ENCODE data around the gene GABRE. TPM values are rescaled to one million over a fixed set of nuclear protein-coding genes. Genes with fewer than 3 reads are reported as not detected.

The GABRE gene
- total RNA-seq, 4 donors from 2014 or later: 2.6 to 21.2 (median 7.1) TPM

- ATAC-seq: no peak
- 71% methylated on average over 1 of the region's 4 CpGs; no CpG with 5 or more reads in 1 of the 2 donors for WGBS, 2 donors (ENCODE audit: low coverage in 1 of 2)
- H3K9me3 ChIP-seq: no peaks in the 10 kb centered on the region
- H3K4me1 ChIP-seq: no peaks in the 10 kb centered on the region
- no peak overlapping the region for H3K27ac ChIP-seq
- no peaks in the 10 kb centered on the region for H3K36me3 ChIP-seq
- no peaks in the 10 kb centered on the region for H3K27me3 ChIP-seq
- no peak overlapping the region for H3K4me3 ChIP-seq
- no peak for TF ChIP-seq EP300 (IDR thresholded peaks at IDR 0.05)
- no peak for TF ChIP-seq CTCF (IDR thresholded peaks at IDR 0.05)
- TF ChIP-seq POLR2A (IDR thresholded peaks at IDR 0.05): no peak
- no peak for TF ChIP-seq POLR2AphosphoS5 (IDR thresholded peaks at IDR 0.05)
These were observed 45.4 kb downstream of the GABRE start for GRCh38 chrX:151929126-151929525.

GRCh38 chrX:151923648-151924047 is 50.8 kb downstream of the GABRE start:
- TF ChIP-seq CTCF (IDR thresholded peaks at IDR 0.05) (no peak), POLR2A (IDR thresholded peaks at IDR 0.05) (no peak), POLR2AphosphoS5 (IDR thresholded peaks at IDR 0.05) (no peak), EP300 (IDR thresholded peaks at IDR 0.05) (no peak)
- Histone ChIP-seq H3K27ac (no peak overlapping the region), H3K27me3 (no peaks in the 10 kb centered on the region), H3K4me1 (no peaks in the 10 kb centered on the region), H3K4me3 (no peak overlapping the region), H3K36me3 (no peaks in the 10 kb centered on the region), H3K9me3 (no peaks in the 10 kb centered on the region)
- 96 to 100% methylated on average over 1 to 5 of the region's 6 CpGs for WGBS, 2 donors (ENCODE audit: low coverage in 1 of 2)
- ATAC-seq: no peak

- H3K4me3 ChIP-seq: no peak overlapping the region
- 100% methylated on average over 2 of the region's 5 CpGs; no CpG with 5 or more reads in 1 of the 2 donors for WGBS, 2 donors (ENCODE audit: low coverage in 1 of 2)
- TF ChIP-seq POLR2AphosphoS5 (IDR thresholded peaks at IDR 0.05) (no peak), CTCF (IDR thresholded peaks at IDR 0.05) (no peak), POLR2A (IDR thresholded peaks at IDR 0.05) (no peak), EP300 (IDR thresholded peaks at IDR 0.05) (no peak)
- no peaks in the 10 kb centered on the region for H3K27me3 ChIP-seq
- H3K36me3 ChIP-seq: no peaks in the 10 kb centered on the region
- H3K27ac ChIP-seq: no peak overlapping the region
- no peaks in the 10 kb centered on the region for H3K4me1 ChIP-seq
- ATAC-seq: no peak
- no peaks in the 10 kb centered on the region for H3K9me3 ChIP-seq
These were observed 51.8 kb downstream of the GABRE start for GRCh38 chrX:151922692-151923091.

GRCh38 chrX:151921866-151922265 is 52.6 kb downstream of the GABRE start:
- Histone ChIP-seq H3K36me3 (no peaks in the 10 kb centered on the region), H3K9me3 (no peaks in the 10 kb centered on the region), H3K27ac (no peak overlapping the region), H3K27me3 (no peaks in the 10 kb centered on the region), H3K4me1 (no peaks in the 10 kb centered on the region), H3K4me3 (no peak overlapping the region)
- TF ChIP-seq EP300 (IDR thresholded peaks at IDR 0.05) (no peak), POLR2AphosphoS5 (IDR thresholded peaks at IDR 0.05) (no peak), CTCF (IDR thresholded peaks at IDR 0.05) (no peak), POLR2A (IDR thresholded peaks at IDR 0.05) (no peak)
- ATAC-seq: no peak
- 80% methylated on average over 1 of the region's 5 CpGs; no CpG with 5 or more reads in 1 of the 2 donors for WGBS, 2 donors (ENCODE audit: low coverage in 1 of 2)

GRCh38 chrX:151921292-151921691 is 53.2 kb downstream of the GABRE start:
- Histone ChIP-seq H3K36me3 (no peaks in the 10 kb centered on the region), H3K9me3 (no peaks in the 10 kb centered on the region), H3K27ac (no peak overlapping the region), H3K4me3 (no peak overlapping the region), H3K4me1 (no peaks in the 10 kb centered on the region), H3K27me3 (no peaks in the 10 kb centered on the region)
- no CpG with 5 or more reads among the region's 10 CpGs for WGBS, 2 donors (ENCODE audit: low coverage in 1 of 2)
- no peak for ATAC-seq
- TF ChIP-seq POLR2A (IDR thresholded peaks at IDR 0.05) (no peak), CTCF (IDR thresholded peaks at IDR 0.05) (no peak), EP300 (IDR thresholded peaks at IDR 0.05) (no peak), POLR2AphosphoS5 (IDR thresholded peaks at IDR 0.05) (no peak)
